SK-N-MC (cell line): Measurements from ENCODE around the gene PRR16.

Experiments used
- EZH2 ChIP-seq: fragments of 200-600 bp; sonication (generic); IDR thresholded peaks from one replicate; pipeline ENCODE4 v1.6.1; 2017; ENCODE audit warnings: antibody characterized with exemption
- POLR2AphosphoS5 ChIP-seq: IDR thresholded peaks from 2 replicates; pipeline ENCODE4 v1.6.1; 2012; ENCODE audit warnings: mild to moderate bottlenecking, low read depth, low read length, borderline replicate concordance

DNA sequence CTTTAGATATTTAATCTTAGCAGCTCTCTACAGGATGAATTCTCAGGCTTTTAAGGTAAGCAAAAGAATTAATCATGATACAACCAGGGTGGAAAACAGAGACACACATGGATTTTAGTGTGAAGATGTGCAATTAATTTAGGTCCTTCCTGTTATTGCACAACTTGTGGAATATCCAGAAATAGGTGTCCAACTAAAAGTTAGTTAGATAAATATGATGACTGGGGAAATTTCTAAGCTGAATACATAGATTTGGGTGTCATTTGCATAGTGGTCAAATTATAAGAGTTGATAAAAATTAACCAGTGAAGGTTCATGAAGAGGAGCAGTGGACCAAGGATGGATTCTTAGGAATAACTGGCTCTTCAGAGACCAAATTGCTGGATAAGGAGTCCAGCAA is 266.1 kb downstream of the PRR16 start:
- TF ChIP-seq POLR2AphosphoS5, result no peak
- no peak for TF ChIP-seq EZH2
